CD4-positive, CD25-positive, alpha-beta regulatory T cell (primary cell): ENCODE data around the gene HPS3. TPM values are rescaled to one million over a fixed set of nuclear protein-coding genes. Genes with fewer than 3 reads are reported as not detected.

Experiments used
- ATAC-seq, 2 donors: fragments of 150-1000 bp; cut with Tn5 transposase; one replicate each; pipeline ENCODE4 v1.10.0; 2021; ENCODE audit warnings: low read depth in 2 of 2, moderate number of reproducible peaks in 2 of 2, moderate library complexity in 1 of 2
- DNase-seq, 3 donors: peaks; one replicate each; pipeline versions ENCODE4 v3.0.0 to v3.0.0-alpha.2; 2012 to 2022; ENCODE audit warnings: mixed read lengths in 1 of 3
- H3K27ac ChIP-seq: one replicate; pipeline ENCODE4 v1.7.0; 2013; ENCODE audit warnings: mild to moderate bottlenecking, low read length; ENCODE audit not compliant: insufficient read depth, poor library complexity, severe bottlenecking
- H3K27me3 ChIP-seq: one replicate; pipeline ENCODE4 v1.7.0; 2013; ENCODE audit warnings: low read length; ENCODE audit not compliant: control insufficient read depth, insufficient read depth
- H3K36me3 ChIP-seq: one replicate; pipeline ENCODE4 v1.7.0; 2013; ENCODE audit warnings: mild to moderate bottlenecking, low read length, moderate library complexity; ENCODE audit not compliant: control insufficient read depth, insufficient read depth
- H3K4me1 ChIP-seq: 2 replicates; pipeline ENCODE4 v1.7.0; 2013; ENCODE audit warnings: mild to moderate bottlenecking, low read length; ENCODE audit not compliant: insufficient read depth, control insufficient read depth, poor library complexity, severe bottlenecking
- H3K4me3 ChIP-seq: one replicate; pipeline ENCODE4 v1.7.0; 2013; ENCODE audit warnings: low read depth, mild to moderate bottlenecking, low read length, moderate library complexity
- H3K9me3 ChIP-seq, 2 experiments: 1 replicate in 1 of 2; 2 replicates in 1 of 2; pipeline ENCODE4 v1.7.0; 2013; ENCODE audit warnings: low read length in 2 of 2, mild to moderate bottlenecking in 1 of 2, moderate library complexity in 1 of 2; ENCODE audit not compliant: control insufficient read depth in 2 of 2
- H3K27ac Mint-ChIP-seq, 3 donors: one replicate each; pipeline ENCODE4 v1.8.0; 2020 to 2022; ENCODE audit warnings: mild to moderate bottlenecking in 3 of 3, mixed read lengths in 3 of 3, moderate library complexity in 2 of 3
- H3K27me3 Mint-ChIP-seq: one replicate; pipeline ENCODE4 v1.8.0; 2022; ENCODE audit warnings: mild to moderate bottlenecking, mixed read lengths
- H3K36me3 Mint-ChIP-seq: one replicate; pipeline ENCODE4 v1.8.0; 2020; ENCODE audit warnings: mixed read lengths
- H3K4me1 Mint-ChIP-seq, 4 donors: one replicate each; pipeline ENCODE4 v1.8.0; 2020 to 2022; ENCODE audit warnings: mixed read lengths in 4 of 4, mild to moderate bottlenecking in 1 of 4
- H3K4me3 Mint-ChIP-seq, 4 donors: one replicate each; pipeline ENCODE4 v1.8.0; 2020 to 2022; ENCODE audit warnings: mild to moderate bottlenecking in 4 of 4, mixed read lengths in 4 of 4, moderate library complexity in 3 of 4
- H3K9me3 Mint-ChIP-seq, 7 donors: one replicate each; pipeline ENCODE4 v1.8.0; 2020 to 2022; ENCODE audit warnings: mixed read lengths in 7 of 7, mild to moderate bottlenecking in 3 of 7, moderate library complexity in 2 of 7
- polyA plus RNA-seq, 4 donors: library from polyadenylated mRNA; unstranded; fragments of 300-500 nt; fragmentation: Illumina TruSeq; gene quantifications; one replicate each; pipeline ENCODE4 v1.2.3, GENCODE V29; 2021
- total RNA-seq: library from RNA; stranded (reverse); gene quantifications from one replicate; pipeline ENCODE4 v1.2.3, GENCODE V29; 2022

Gene HPS3
- total and polyA plus RNA-seq, 5 donors from 2014 or later, result 21.9 to 42.7 (median 36.1) TPM

DNA sequence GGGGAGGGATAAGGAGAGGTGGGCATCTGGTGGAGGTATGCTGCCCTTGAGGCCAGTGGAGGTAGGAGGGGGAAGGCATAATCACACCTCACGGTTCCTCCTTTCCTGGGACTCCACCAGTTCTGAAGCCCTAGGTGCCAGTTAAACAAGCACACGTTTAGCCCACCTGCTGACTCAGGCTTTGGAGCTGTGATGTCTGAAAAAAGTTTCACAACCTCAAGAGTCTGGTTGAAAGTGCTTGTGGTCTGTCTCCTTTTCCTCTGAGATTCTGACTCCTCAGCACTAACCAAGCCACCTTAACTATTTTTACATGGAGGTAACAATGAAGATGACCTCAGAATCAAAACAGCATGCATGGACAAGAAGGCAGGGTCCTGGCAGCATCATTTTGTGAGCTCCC is 23.0 kb downstream of the HPS3 start:
- Mint-ChIP-seq H3K36me3 (peaks cover 48% of the 10 kb centered on the region), H3K9me3 (no peaks in the 10 kb centered on the region), H3K4me3 (no peak overlapping the region), H3K27me3 (no peaks in the 10 kb centered on the region), H3K27ac (peak overlapping the region in 2 of 3 donors; percentile 22 to 84), H3K4me1 (peaks cover 4 to 14% (median 6%) of the 10 kb centered on the region in 4 donors)
- peaks cover 49% of the 10 kb centered on the region for H3K36me3 ChIP-seq
- peaks cover 4% of the 10 kb centered on the region for H3K4me1 ChIP-seq
- ATAC-seq (no peak), DNase-seq (peak in 1 of 3 donors; percentile 25)
- no peaks in the 10 kb centered on the region for H3K9me3 ChIP-seq
- H3K27me3 ChIP-seq, result no peaks in the 10 kb centered on the region
- H3K27ac ChIP-seq, result no peak overlapping the region
- no peak overlapping the region for H3K4me3 ChIP-seq

DNA sequence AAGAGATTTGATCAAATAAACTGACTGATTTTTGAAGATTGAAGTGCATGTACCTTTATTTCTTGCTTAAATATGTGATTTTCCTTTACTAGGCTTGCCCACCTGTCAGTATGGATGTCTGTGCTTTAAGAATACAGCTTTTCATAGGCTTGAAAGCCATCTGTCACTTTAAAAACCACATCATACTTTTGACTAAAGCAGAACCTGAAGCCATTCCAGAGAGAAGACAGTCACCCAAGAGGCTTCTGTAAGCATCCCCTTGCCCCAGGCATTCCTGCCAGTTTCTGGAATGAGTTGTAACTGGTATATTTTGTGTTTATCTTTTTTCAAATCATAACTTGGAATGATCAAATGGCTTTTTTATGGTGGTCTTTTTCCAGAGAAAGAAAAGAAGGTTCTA is 24.0 kb downstream of the HPS3 start:
- H3K36me3 ChIP-seq, result peaks cover 59% of the 10 kb centered on the region
- no peak overlapping the region for H3K27ac ChIP-seq
- Mint-ChIP-seq H3K4me3 (no peak overlapping the region), H3K36me3 (peaks cover 54% of the 10 kb centered on the region), H3K27ac (peak overlapping the region; percentile 22 to 84 (median 38)), H3K9me3 (no peaks in the 10 kb centered on the region), H3K27me3 (no peaks in the 10 kb centered on the region), H3K4me1 (peaks cover 4 to 12% (median 6%) of the 10 kb centered on the region in 4 donors)
- H3K9me3 ChIP-seq, result no peaks in the 10 kb centered on the region
- no peak overlapping the region for H3K4me3 ChIP-seq
- DNase-seq, result no peak
- no peaks in the 10 kb centered on the region for H3K27me3 ChIP-seq
- peaks cover 4% of the 10 kb centered on the region for H3K4me1 ChIP-seq
- no peak for ATAC-seq

DNA sequence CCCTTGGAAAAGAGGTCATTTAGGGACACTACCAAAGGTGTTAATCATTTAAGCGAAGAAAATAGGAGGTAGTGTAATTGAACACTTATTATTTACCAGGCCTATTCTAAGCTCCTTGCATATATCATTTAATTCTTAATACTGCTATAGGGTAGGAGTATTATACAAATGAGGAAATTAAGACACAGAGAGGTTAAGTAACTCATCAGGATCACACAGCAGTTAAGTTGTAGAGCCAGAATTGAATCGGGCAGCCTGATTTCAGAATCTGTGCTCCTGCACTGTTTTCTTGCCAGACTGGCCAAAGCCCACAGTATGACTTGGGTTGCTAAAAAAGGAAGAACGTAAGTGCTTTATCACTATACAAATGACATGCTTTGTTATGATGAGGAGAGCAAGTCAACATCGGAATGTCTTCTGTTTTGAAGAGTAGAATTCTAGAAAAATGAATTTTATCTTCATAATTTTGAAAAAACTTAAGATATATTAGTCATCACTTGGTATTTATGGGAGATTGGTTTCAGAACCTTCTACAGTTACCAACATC is 31.4 kb downstream of the HPS3 start:
- H3K4me1 Mint-ChIP-seq, result peaks cover 0 to 6% (median under 1%) of the 10 kb centered on the region in 4 donors
- Histone ChIP-seq H3K36me3 (peaks cover 74% of the 10 kb centered on the region), H3K9me3 (no peaks in the 10 kb centered on the region), H3K4me1 (no peaks in the 10 kb centered on the region), H3K27me3 (no peaks in the 10 kb centered on the region), H3K27ac (no peak overlapping the region), H3K4me3 (no peak overlapping the region)
- ATAC-seq (no peak), DNase-seq (no peak)
- H3K9me3 Mint-ChIP-seq, result no peaks in the 10 kb centered on the region
- H3K36me3 Mint-ChIP-seq, result peaks cover 56% of the 10 kb centered on the region
- H3K27me3 Mint-ChIP-seq, result no peaks in the 10 kb centered on the region
- no peak overlapping the region for H3K4me3 Mint-ChIP-seq
- no peak overlapping the region for H3K27ac Mint-ChIP-seq

DNA sequence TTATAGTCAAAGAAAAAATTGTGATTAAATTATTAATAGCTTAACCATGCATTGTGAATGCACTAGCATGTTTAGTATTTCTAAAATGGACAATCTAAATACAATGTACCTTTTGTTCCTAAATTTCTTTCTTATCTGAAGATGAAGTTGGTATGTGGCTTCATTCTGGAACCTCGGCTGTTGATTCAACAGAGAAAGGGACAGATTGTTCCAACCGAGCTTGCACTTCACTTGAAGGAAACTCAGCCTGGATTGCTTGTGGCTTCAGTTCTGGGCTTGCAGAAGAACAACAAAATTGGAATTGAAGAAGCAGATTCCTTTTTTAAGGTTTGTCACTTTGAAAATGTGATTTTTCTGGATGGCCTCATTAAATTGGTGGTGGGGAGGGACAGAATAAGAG is 32.6 kb downstream of the HPS3 start:
- Histone ChIP-seq H3K27ac (no peak overlapping the region), H3K36me3 (peaks cover 74% of the 10 kb centered on the region), H3K4me1 (no peaks in the 10 kb centered on the region), H3K27me3 (no peaks in the 10 kb centered on the region), H3K9me3 (no peaks in the 10 kb centered on the region), H3K4me3 (no peak overlapping the region)
- ATAC-seq, result no peak
- Mint-ChIP-seq H3K9me3 (no peaks in the 10 kb centered on the region), H3K27me3 (no peaks in the 10 kb centered on the region), H3K4me3 (no peak overlapping the region), H3K36me3 (peaks cover 53% of the 10 kb centered on the region), H3K4me1 (peaks cover 0 to 6% (median 0%) of the 10 kb centered on the region in 4 donors), H3K27ac (no peak overlapping the region)
- DNase-seq, result no peak

DNA sequence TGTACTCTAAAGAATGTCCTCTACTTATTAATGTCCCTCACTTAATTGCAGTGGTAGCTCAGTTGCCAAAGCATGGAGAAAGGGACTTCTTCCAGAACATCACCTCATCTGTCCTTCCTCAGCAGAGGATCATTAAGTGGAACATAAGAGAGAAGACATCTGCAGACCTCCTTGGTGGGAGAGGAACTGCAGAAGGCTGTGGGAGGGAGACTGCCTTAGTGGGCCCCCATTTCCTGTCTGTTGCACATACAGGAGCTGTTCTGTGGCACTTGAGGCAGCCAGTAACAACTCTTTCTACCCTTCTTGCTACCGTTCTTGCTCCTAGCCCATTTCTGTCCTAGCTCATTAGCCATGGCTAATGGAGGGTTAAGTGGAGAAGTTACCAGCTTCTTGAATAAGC is 33.6 kb downstream of the HPS3 start:
- Histone ChIP-seq H3K4me3 (no peak overlapping the region), H3K9me3 (no peaks in the 10 kb centered on the region), H3K27ac (no peak overlapping the region), H3K27me3 (no peaks in the 10 kb centered on the region), H3K4me1 (no peaks in the 10 kb centered on the region), H3K36me3 (peaks cover 75% of the 10 kb centered on the region)
- Mint-ChIP-seq H3K4me3 (no peak overlapping the region), H3K4me1 (peaks cover 0 to 6% (median 0%) of the 10 kb centered on the region in 4 donors), H3K36me3 (peaks cover 49% of the 10 kb centered on the region), H3K9me3 (no peaks in the 10 kb centered on the region), H3K27me3 (no peaks in the 10 kb centered on the region), H3K27ac (no peak overlapping the region)
- no peak for DNase-seq
- ATAC-seq, result no peak

DNA sequence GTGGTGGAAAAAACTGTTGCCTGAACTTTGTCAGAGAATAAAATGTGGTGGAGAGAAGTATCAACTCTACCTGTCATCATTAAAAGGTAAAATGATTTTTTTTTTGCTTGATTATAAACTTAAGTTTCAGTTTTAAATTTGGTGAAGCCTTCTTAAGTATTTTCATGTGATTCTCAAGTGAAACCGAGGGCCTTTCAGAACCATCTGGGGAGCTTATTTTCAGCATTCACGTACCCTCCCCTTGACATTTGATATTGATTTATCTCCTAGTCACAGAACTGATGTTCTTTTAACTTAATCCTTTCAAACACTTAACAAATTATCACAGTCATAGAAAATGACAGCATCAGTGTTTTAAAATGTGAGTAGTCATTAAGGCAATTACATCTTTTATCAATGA is 38.5 kb downstream of the HPS3 start:
- no peak overlapping the region for H3K4me3 ChIP-seq
- no peaks in the 10 kb centered on the region for H3K27me3 Mint-ChIP-seq
- ATAC-seq (no peak), DNase-seq (no peak)
- H3K27ac ChIP-seq, result no peak overlapping the region
- H3K9me3 ChIP-seq, result no peaks in the 10 kb centered on the region
- no peaks in the 10 kb centered on the region for H3K27me3 ChIP-seq
- H3K27ac Mint-ChIP-seq, result no peak overlapping the region
- H3K4me1 Mint-ChIP-seq, result peaks cover 0 to 15% (median 0%) of the 10 kb centered on the region in 4 donors
- peaks cover 53% of the 10 kb centered on the region for H3K36me3 Mint-ChIP-seq
- H3K4me3 Mint-ChIP-seq, result no peak overlapping the region
- peaks cover 88% of the 10 kb centered on the region for H3K36me3 ChIP-seq
- H3K4me1 ChIP-seq, result no peaks in the 10 kb centered on the region
- no peaks in the 10 kb centered on the region for H3K9me3 Mint-ChIP-seq

DNA sequence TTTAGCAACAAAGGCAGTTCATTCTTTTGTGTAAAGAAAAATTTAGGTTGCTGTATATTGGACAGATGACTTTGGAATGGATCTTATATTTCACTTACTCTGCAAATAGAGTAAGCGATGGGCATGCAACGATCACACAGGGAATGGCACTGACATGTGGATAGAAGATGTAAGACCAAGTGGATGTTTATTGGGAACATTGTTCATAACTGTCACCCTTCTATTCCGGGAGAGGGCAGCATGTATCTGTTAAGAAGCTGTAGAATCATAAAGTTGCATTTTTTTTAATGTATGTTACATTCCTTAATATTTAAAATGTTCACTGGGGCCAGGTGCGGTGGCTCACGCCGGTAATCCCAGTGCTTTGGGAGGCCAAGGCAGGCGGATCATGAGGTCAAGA is 41.2 kb downstream of the HPS3 start:
- Histone ChIP-seq H3K4me1 (no peaks in the 10 kb centered on the region), H3K27me3 (no peaks in the 10 kb centered on the region), H3K9me3 (no peaks in the 10 kb centered on the region), H3K36me3 (peaks cover 76% of the 10 kb centered on the region), H3K4me3 (no peak overlapping the region), H3K27ac (no peak overlapping the region)
- Mint-ChIP-seq H3K27ac (no peak overlapping the region), H3K27me3 (no peaks in the 10 kb centered on the region), H3K4me1 (peaks cover 0 to 10% (median 3%) of the 10 kb centered on the region in 4 donors), H3K9me3 (no peaks in the 10 kb centered on the region), H3K36me3 (peaks cover 55% of the 10 kb centered on the region), H3K4me3 (no peak overlapping the region)
- no peak for DNase-seq
- no peak for ATAC-seq

DNA sequence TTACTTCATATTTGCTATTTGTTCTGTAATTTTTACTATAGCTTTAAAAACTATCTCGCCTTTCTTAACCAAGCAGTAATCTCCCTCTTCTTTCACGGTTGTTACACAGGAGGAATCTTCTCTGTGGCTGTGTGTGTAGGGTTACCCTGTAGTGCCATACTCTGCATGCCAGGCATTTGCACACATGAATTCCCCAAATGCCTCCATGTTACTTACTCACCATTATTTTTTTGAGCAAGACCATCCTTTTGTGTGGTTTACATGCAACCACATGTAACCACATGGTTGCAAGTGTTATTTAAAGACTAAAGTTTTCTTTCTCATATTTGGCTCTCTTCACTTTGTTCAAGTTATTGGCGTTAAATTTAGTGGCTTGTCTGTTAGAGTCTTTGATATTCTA is 45.5 kb downstream of the HPS3 start:
- H3K4me1 ChIP-seq, result no peaks in the 10 kb centered on the region
- H3K4me3 ChIP-seq, result no peak overlapping the region
- Mint-ChIP-seq H3K4me1 (peaks cover 0 to 4% (median 3%) of the 10 kb centered on the region in 4 donors), H3K27me3 (no peaks in the 10 kb centered on the region), H3K27ac (no peak overlapping the region), H3K4me3 (no peak overlapping the region), H3K36me3 (peaks cover 39% of the 10 kb centered on the region), H3K9me3 (no peaks in the 10 kb centered on the region)
- H3K36me3 ChIP-seq, result peaks cover 51% of the 10 kb centered on the region
- H3K27me3 ChIP-seq, result no peaks in the 10 kb centered on the region
- ATAC-seq (no peak), DNase-seq (peak in 1 of 3 donors; percentile 6)
- no peaks in the 10 kb centered on the region for H3K9me3 ChIP-seq
- no peak overlapping the region for H3K27ac ChIP-seq
